Parathyroid adenoma (tissue), 2 donors: ENCODE measurements around the gene IFT88.

ENCODE experiments used
- H2AFZ ChIP-seq: fragments of 300-600 bp; sonication (generic); one replicate; pipeline ENCODE4 v1.7.0; 2017; ENCODE audit warnings: antibody characterized with exemption, mild to moderate bottlenecking
- H3K27ac ChIP-seq: fragments of 300-600 bp; sonication (generic); one replicate; pipeline ENCODE4 v1.7.0; 2017
- H3K27me3 ChIP-seq: fragments of 300-600 bp; sonication (generic); one replicate; pipeline ENCODE4 v1.7.0; 2017; ENCODE audit warnings: low read length; ENCODE audit not compliant: control insufficient read depth, insufficient read depth
- H3K36me3 ChIP-seq: fragments of 300-600 bp; sonication (generic); one replicate; pipeline ENCODE4 v1.7.0; 2017; ENCODE audit warnings: low read length; ENCODE audit not compliant: control insufficient read depth, insufficient read depth
- H3K4me1 ChIP-seq: fragments of 300-600 bp; sonication (generic); one replicate; pipeline ENCODE4 v1.7.0; 2017; ENCODE audit warnings: control low read depth
- H3K4me2 ChIP-seq: fragments of 300-600 bp; sonication (generic); one replicate; pipeline ENCODE4 v1.7.0; 2017; ENCODE audit warnings: low read length
- H3K4me3 ChIP-seq: fragments of 300-600 bp; sonication (generic); one replicate; pipeline ENCODE4 v1.7.0; 2017; ENCODE audit warnings: low read depth, low read length
- H3K79me2 ChIP-seq: fragments of 300-600 bp; sonication (generic); one replicate; pipeline ENCODE4 v1.7.0; 2017; ENCODE audit warnings: control low read depth
- H3K9ac ChIP-seq: fragments of 300-600 bp; sonication (generic); one replicate; pipeline ENCODE4 v1.7.0; 2017; ENCODE audit warnings: mild to moderate bottlenecking
- H3K9me3 ChIP-seq: fragments of 300-600 bp; sonication (generic); one replicate; pipeline ENCODE4 v1.7.0; 2017; ENCODE audit warnings: low read length; ENCODE audit not compliant: control insufficient read depth
- CTCF ChIP-seq: fragments of 300-600 bp; sonication (generic); IDR thresholded peaks from one replicate; pipeline ENCODE4 v1.7.0; 2017; ENCODE audit warnings: antibody characterized with exemption, mild to moderate bottlenecking
- donor health status: primary hyperparathyroidism.

The IFT88 gene

GRCh38 chr13:20592606-20593005 lies 25.6 kb downstream of the IFT88 start:
- Histone ChIP-seq H3K9me3 (no peaks in the 10 kb centered on the region), H3K9ac (no peak overlapping the region), H2AFZ (no peak overlapping the region), H3K4me1 (no peaks in the 10 kb centered on the region), H3K27ac (no peak overlapping the region), H3K27me3 (no peaks in the 10 kb centered on the region), H3K4me3 (no peak overlapping the region), H3K36me3 (no peaks in the 10 kb centered on the region), H3K4me2 (no peak overlapping the region), H3K79me2 (no peaks in the 10 kb centered on the region)
- no peak for TF ChIP-seq CTCF

- Histone ChIP-seq H3K36me3 (no peaks in the 10 kb centered on the region), H2AFZ (no peak overlapping the region), H3K4me3 (no peak overlapping the region), H3K4me1 (no peaks in the 10 kb centered on the region), H3K9me3 (no peaks in the 10 kb centered on the region), H3K9ac (no peak overlapping the region), H3K27ac (no peak overlapping the region), H3K79me2 (no peaks in the 10 kb centered on the region), H3K27me3 (no peaks in the 10 kb centered on the region), H3K4me2 (no peak overlapping the region)
- no peak for TF ChIP-seq CTCF
These were observed 27.3 kb downstream of the IFT88 start for GRCh38 chr13:20594280-20594679.

GRCh38 chr13:20607015-20607414 lies 40.1 kb downstream of the IFT88 start:
- no peak overlapping the region for H3K4me3 ChIP-seq
- H3K27ac ChIP-seq, result no peak overlapping the region
- H3K9ac ChIP-seq, result no peak overlapping the region
- no peak overlapping the region for H2AFZ ChIP-seq
- H3K79me2 ChIP-seq, result no peaks in the 10 kb centered on the region
- H3K36me3 ChIP-seq, result no peaks in the 10 kb centered on the region
- no peak overlapping the region for H3K4me2 ChIP-seq
- no peak for TF ChIP-seq CTCF
- no peaks in the 10 kb centered on the region for H3K4me1 ChIP-seq
- H3K27me3 ChIP-seq, result no peaks in the 10 kb centered on the region
- no peaks in the 10 kb centered on the region for H3K9me3 ChIP-seq

- Histone ChIP-seq H3K36me3 (no peaks in the 10 kb centered on the region), H3K4me2 (no peak overlapping the region), H3K4me1 (no peaks in the 10 kb centered on the region), H3K4me3 (no peak overlapping the region), H3K9ac (no peak overlapping the region), H3K27me3 (no peaks in the 10 kb centered on the region), H3K79me2 (no peaks in the 10 kb centered on the region), H3K9me3 (no peaks in the 10 kb centered on the region), H2AFZ (no peak overlapping the region), H3K27ac (no peak overlapping the region)
- no peak for TF ChIP-seq CTCF
These were observed 41.6 kb downstream of the IFT88 start for GRCh38 chr13:20608438-20609020.

- H3K27me3 ChIP-seq, result no peaks in the 10 kb centered on the region
- no peaks in the 10 kb centered on the region for H3K4me1 ChIP-seq
- no peak for TF ChIP-seq CTCF
- H3K27ac ChIP-seq, result no peak overlapping the region
- no peak overlapping the region for H3K4me3 ChIP-seq
- H3K4me2 ChIP-seq, result no peak overlapping the region
- H2AFZ ChIP-seq, result no peak overlapping the region
- no peaks in the 10 kb centered on the region for H3K9me3 ChIP-seq
- no peaks in the 10 kb centered on the region for H3K36me3 ChIP-seq
- no peak overlapping the region for H3K9ac ChIP-seq
- H3K79me2 ChIP-seq, result no peaks in the 10 kb centered on the region
These were observed 42.2 kb downstream of the IFT88 start for GRCh38 chr13:20609145-20609544.
